A549 (cell line): ENCODE data around the gene RANGRF. TPM values are rescaled to one million over a fixed set of nuclear protein-coding genes. Genes with fewer than 3 reads are reported as not detected.

ENCODE experiments used
- ATAC-seq, 2 experiments: fragments of 200-7000 bp in 1 of 2; fragments of >200 bp in 1 of 2; cut with Nextera tagmentation in 1 of 2; cut with Tn5 transposase in 1 of 2; 3 replicates each; pipeline versions ENCODE4 v1.8.0 to v1.9.1; 2018 to 2020; ENCODE audit warnings: mild to moderate bottlenecking in 1 of 2, moderate library complexity in 1 of 2
- CTCF ChIA-PET: fragments of 300-600 bp; sonication (Branson Sonifier 250); formaldehyde crosslinking; extraction: SDS; loops from one replicate; lab custom pipeline; 2021; ENCODE audit warnings: antibody characterized with exemption, inconsistent platforms; lab: Yijun Ruan, JAX
- POLR2A ChIA-PET: fragments of 350-600 bp; formaldehyde crosslinking; extraction: SDS; loops from one replicate; lab custom pipeline; 2021; ENCODE audit warnings: antibody characterized with exemption, inconsistent platforms; lab: Yijun Ruan, JAX
- DNase-seq, 2 experiments: peaks; one replicate each; pipeline versions ENCODE4 v3.0.0 to v3.0.0-alpha.2; 2011 to 2016; ENCODE audit warnings: low read depth in 1 of 2, low spot score in 1 of 2
- FAIRE-seq: peaks from 2 replicates; lab custom pipeline; 2011; peaks lifted over from hg19 to GRCh38; lab: Jason Lieb, UNC
- H3K27ac ChIP-seq, 2 experiments: fragments of >200 bp; sonication (Bioruptor Twin); formaldehyde crosslinking; 3 replicates each; pipeline ENCODE4 v1.5.1; 2016 to 2017
- H3K4me1 ChIP-seq: fragments of >200 bp; sonication (Bioruptor Twin); formaldehyde crosslinking; 3 replicates; pipeline ENCODE4 v1.6.1; 2016
- H3K4me2 ChIP-seq: fragments of >200 bp; sonication (Bioruptor Twin); formaldehyde crosslinking; 3 replicates; pipeline ENCODE4 v1.6.1; 2016
- H3K4me3 ChIP-seq: fragments of >200 bp; sonication (Bioruptor Twin); formaldehyde crosslinking; 3 replicates; pipeline ENCODE4 v1.5.1; 2016
- H3K9me3 ChIP-seq: fragments of >200 bp; sonication (Bioruptor Twin); formaldehyde crosslinking; 3 replicates; pipeline ENCODE4 v1.6.1; 2016
- CEBPB ChIP-seq, 2 experiments: fragments of >200 bp in 1 of 2; sonication (Bioruptor Twin) in 1 of 2; formaldehyde crosslinking in 1 of 2; IDR thresholded peaks; 2 replicates each; pipeline ENCODE4 v1.6.1; 2012 to 2016
- CHD2 ChIP-seq: fragments of 150-350 bp; IDR thresholded peaks from 2 replicates; pipeline ENCODE4 v1.6.1; 2014; ENCODE audit warnings: low read length; ENCODE audit not compliant: partially characterized antibody
- EHMT2 ChIP-seq: fragments of 200-600 bp; sonication (generic); IDR thresholded peaks from 2 replicates; pipeline ENCODE4 v1.6.1; 2016; ENCODE audit warnings: antibody characterized with exemption, low read depth, mild to moderate bottlenecking, moderate library complexity
- EP300 ChIP-seq, 2 experiments: fragments of >200 bp; sonication (Bioruptor Twin); formaldehyde crosslinking; IDR thresholded peaks; 2 replicates in 1 of 2; 3 replicates in 1 of 2; pipeline ENCODE4 v1.6.1; 2016 to 2017
- ESRRA ChIP-seq: fragments of 150-350 bp; IDR thresholded peaks from 2 replicates; pipeline ENCODE4 v1.6.1; 2014; ENCODE audit warnings: mild to moderate bottlenecking, low read length, borderline replicate concordance
- GATA3 ChIP-seq: IDR thresholded peaks from 2 replicates; pipeline ENCODE4 v1.6.1; 2012; ENCODE audit warnings: borderline replicate concordance
- HDAC2 ChIP-seq: fragments of 200-600 bp; sonication (generic); IDR thresholded peaks from 2 replicates; pipeline ENCODE4 v1.6.1; 2016
- HEYL ChIP-seq: fragments of 250-450 bp; sonication (Bioruptor Pico); IDR thresholded peaks from 2 replicates; pipeline ENCODE4 v1.8.0; 2021; ENCODE audit warnings: mild to moderate bottlenecking, moderate library complexity
- HOXA7 ChIP-seq: fragments of 250-450 bp; sonication (Bioruptor Pico); IDR thresholded peaks from 2 replicates; pipeline ENCODE4 v1.5.0; 2020; ENCODE audit warnings: mild to moderate bottlenecking, moderate library complexity
- HOXB13 ChIP-seq: fragments of 250-450 bp; sonication (Bioruptor Pico); IDR thresholded peaks from 2 replicates; pipeline ENCODE4 v1.5.0; 2020; ENCODE audit warnings: low read depth, mild to moderate bottlenecking, moderate library complexity
- MAFK ChIP-seq: fragments of 450-650 bp; IDR thresholded peaks from 2 replicates; pipeline ENCODE4 v1.6.1; 2014; ENCODE audit not compliant: partially characterized antibody
- MAZ ChIP-seq: fragments of 150-350 bp; IDR thresholded peaks from 2 replicates; pipeline ENCODE4 v1.6.1; 2014; ENCODE audit warnings: antibody characterized with exemption, low read depth, low read length, borderline replicate concordance
- NR3C1 ChIP-seq: fragments of >200 bp; sonication (Bioruptor Twin); formaldehyde crosslinking; IDR thresholded peaks from 3 replicates; pipeline ENCODE4 v1.6.1; 2017
- PBX3 ChIP-seq: IDR thresholded peaks from 2 replicates; pipeline ENCODE4 v1.6.1; 2012
- POLR2A ChIP-seq: IDR thresholded peaks from 2 replicates; pipeline ENCODE4 v1.6.1; 2012; ENCODE audit warnings: mild to moderate bottlenecking, low read length
- POLR2AphosphoS2 ChIP-seq: conservative IDR thresholded peaks from 2 replicates; pipeline ENCODE4 v1.6.1; 2012; ENCODE audit warnings: low read length, improper control_type of control experiment, inconsistent platforms
- RARB ChIP-seq: fragments of 250-450 bp; sonication (Bioruptor Pico); IDR thresholded peaks from 2 replicates; pipeline ENCODE4 v1.8.0; 2021; ENCODE audit warnings: mild to moderate bottlenecking, moderate library complexity
- SREBF2 ChIP-seq: fragments of 450-650 bp; IDR thresholded peaks from 2 replicates; pipeline ENCODE4 v1.6.1; 2014; ENCODE audit warnings: mild to moderate bottlenecking, moderate library complexity
- ZC3H11A ChIP-seq: fragments of 450-650 bp; IDR thresholded peaks from 2 replicates; pipeline ENCODE4 v1.6.1; 2014; ENCODE audit warnings: antibody characterized with exemption, mild to moderate bottlenecking
- ZFP36 ChIP-seq: fragments of 450-650 bp; IDR thresholded peaks from 2 replicates; pipeline ENCODE4 v1.6.1; 2014; ENCODE audit warnings: borderline replicate concordance; ENCODE audit not compliant: partially characterized antibody
- ZSCAN20 ChIP-seq: fragments of 250-450 bp; sonication (Bioruptor Pico); IDR thresholded peaks from 2 replicates; pipeline ENCODE4 v1.8.0; 2022; ENCODE audit warnings: mild to moderate bottlenecking, moderate library complexity
- WGBS: methylation state at CpG from one replicate; pipeline ENCODE4 v1.1.6; 2017; ENCODE audit errors: missing lambda C conversion rate; 5-methylcytosine and 5-hydroxymethylcytosine counted together
- polyA plus RNA-seq, 4 experiments: library from polyadenylated mRNA; depleted of rRNA in 3 of 4; stranded (reverse); fragments of >200 nt; fragmentation: RNase III in 1 of 4; extraction: RNeasy Plus Mini Kit Qiagen cat#74134 plus additional on column Dnase treatment in 1 of 4; gene quantifications; 2 replicates in 3 of 4; 3 replicates in 1 of 4; pipeline ENCODE4 v1.2.3, GENCODE V29; 2011 to 2017
- TF ChIP-seq, protein P1 (sequence below): IDR thresholded peaks from 2 replicates; pipeline ENCODE4 v1.6.1; 2012
- TF ChIP-seq, protein P2 (sequence below): fragments of >200 bp; sonication (Bioruptor Twin); formaldehyde crosslinking; IDR thresholded peaks from 3 replicates; pipeline ENCODE4 v1.5.1; 2016

The RANGRF gene
- polyA plus RNA-seq, 2 of the 4 experiments (the other 2 are of a cell fraction): 47.2 to 56.4 TPM

GRCh38 chr17:8311131-8311790 is 22.8 kb downstream of the RANGRF start:
- FAIRE-seq (no peak), DNase-seq (no peak), ATAC-seq (no peak)
- Histone ChIP-seq H3K9me3 (no peaks in the 10 kb centered on the region), H3K27ac (no peak overlapping the region), H3K4me2 (no peak overlapping the region), H3K4me3 (no peak overlapping the region), H3K4me1 (no peaks in the 10 kb centered on the region)
- TF ChIP-seq NR3C1 (no peak), EHMT2 (no peak), MAZ (no peak), ZFP36 (no peak), SREBF2 (no peak)
- CTCF ChIA-PET: interaction anchor here (0.6 to 1.0 kb wide), 2 partner anchors 10 to 726 kb away, joined by 3 read pairs; no protein-coding TSS in a partner anchor
- POLR2A ChIA-PET: no interaction called here
- 84% methylated on average over 25 of the region's 25 CpGs for WGBS

GRCh38 chr17:8312251-8312650 is 23.8 kb downstream of the RANGRF start:
- no peak overlapping the region for H3K4me2 ChIP-seq
- H3K4me3 ChIP-seq: no peak overlapping the region
- TF ChIP-seq CHD2 (no peak), EP300 (IDR thresholded peaks at IDR 0.05) (no peak), POLR2A (no peak), HDAC2 (no peak), GATA3 (no peak)
- TF ChIP-seq, protein P1, sequence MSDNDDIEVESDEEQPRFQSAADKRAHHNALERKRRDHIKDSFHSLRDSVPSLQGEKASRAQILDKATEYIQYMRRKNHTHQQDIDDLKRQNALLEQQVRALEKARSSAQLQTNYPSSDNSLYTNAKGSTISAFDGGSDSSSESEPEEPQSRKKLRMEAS: no peak
- no peak for FAIRE-seq
- DNase-seq: no peak
- 52% methylated on average over 13 of the region's 13 CpGs for WGBS
- POLR2A ChIA-PET: no interaction called here
- CTCF ChIA-PET: interaction anchor here (1.0 to 7.0 kb wide), 2 partner anchors 12 to 49 kb away, joined by 3 to 39 read pairs; no protein-coding TSS in a partner anchor
- ATAC-seq: no peak
- no peaks in the 10 kb centered on the region for H3K9me3 ChIP-seq
- H3K27ac ChIP-seq: no peak overlapping the region
- no peaks in the 10 kb centered on the region for H3K4me1 ChIP-seq

DNA sequence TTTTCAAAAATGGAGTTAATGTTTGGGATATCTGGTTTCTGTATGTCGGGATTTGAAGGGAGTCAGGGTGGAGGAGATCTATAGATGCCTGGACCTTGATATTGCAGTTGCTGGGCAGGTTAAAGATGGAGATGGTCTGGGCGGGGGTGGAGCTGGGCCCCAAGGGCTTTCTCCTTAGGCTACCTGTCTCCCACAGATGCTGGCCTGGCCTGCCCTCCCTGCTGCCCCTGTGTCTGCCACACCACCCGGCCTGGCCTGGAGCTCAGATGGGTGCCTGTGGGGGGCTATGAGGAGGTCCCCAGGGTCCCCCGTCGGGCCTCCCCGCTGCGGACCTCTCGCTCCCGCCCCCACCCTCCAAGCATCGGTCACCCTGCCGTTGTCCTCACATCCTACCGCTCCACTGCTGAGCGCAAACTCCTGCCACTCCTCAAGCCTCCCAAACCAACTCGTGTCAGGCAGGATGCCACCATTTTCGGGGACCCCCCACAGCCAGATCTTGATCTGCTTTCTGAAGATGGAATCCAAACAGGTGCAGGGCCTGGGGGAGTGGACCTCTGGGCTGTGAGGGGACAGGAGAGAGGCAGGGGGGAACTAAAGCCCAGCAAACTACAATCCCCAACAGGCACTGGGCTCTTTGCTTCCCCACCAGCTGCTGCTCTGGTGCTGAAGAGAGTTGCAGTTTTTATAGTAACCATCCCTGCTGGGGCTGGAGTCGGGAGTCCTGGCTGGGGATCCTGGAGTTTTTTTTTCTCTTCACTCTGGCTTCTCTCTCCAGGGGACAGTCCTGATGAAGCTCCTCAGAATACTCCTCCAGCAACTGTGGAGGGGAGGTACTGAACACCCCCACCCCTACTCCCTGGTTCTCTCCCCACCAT is 24.5 kb downstream of the RANGRF start:
- Histone ChIP-seq H3K4me3 (no peak overlapping the region), H3K4me2 (no peak overlapping the region), H3K27ac (no peak overlapping the region), H3K4me1 (no peaks in the 10 kb centered on the region), H3K9me3 (no peaks in the 10 kb centered on the region)
- FAIRE-seq (no peak), ATAC-seq (peak; percentile 20 to 38; a peak in 4 of 6 replicates), DNase-seq (no peak)
- CTCF ChIA-PET: interaction anchor here (0.7 to 7.0 kb wide), 4 partner anchors 13 to 450 kb away, joined by 3 to 39 read pairs (median 4); partner anchors contain the start of gene SLC25A35
- POLR2A ChIA-PET: no interaction called here
- 34% methylated on average over 7 of the region's 16 CpGs for WGBS
- TF ChIP-seq PBX3: no peak
- TF ChIP-seq CEBPB (IDR thresholded peaks at IDR 0.05): no peak

- POLR2A ChIA-PET: no interaction called here
- Histone ChIP-seq H3K4me1 (no peaks in the 10 kb centered on the region), H3K4me3 (no peak overlapping the region), H3K27ac (no peak overlapping the region), H3K9me3 (no peaks in the 10 kb centered on the region), H3K4me2 (no peak overlapping the region)
- no peak for DNase-seq
- ATAC-seq: peak in 1 of 2 experiments; percentile 10; a peak in 2 of 6 replicates
- WGBS: 48% methylated on average over 29 of the region's 29 CpGs
- no peak for FAIRE-seq
- CTCF ChIA-PET: interaction anchor here (0.5 to 7.0 kb wide), 5 partner anchors 15 to 375 kb away, joined by 3 to 39 read pairs (median 4); no protein-coding TSS in a partner anchor
- TF ChIP-seq ESRRA (no peak), NR3C1 (no peak), HEYL (CRISPR knock-in tag) (no peak), RARB (CRISPR knock-in tag) (no peak), MAFK (no peak), HOXB13 (CRISPR knock-in tag) (no peak), HOXA7 (no peak), ZSCAN20 (CRISPR knock-in tag) (no peak), POLR2AphosphoS2 (no peak), ZC3H11A (no peak)
- TF ChIP-seq, protein P2, sequence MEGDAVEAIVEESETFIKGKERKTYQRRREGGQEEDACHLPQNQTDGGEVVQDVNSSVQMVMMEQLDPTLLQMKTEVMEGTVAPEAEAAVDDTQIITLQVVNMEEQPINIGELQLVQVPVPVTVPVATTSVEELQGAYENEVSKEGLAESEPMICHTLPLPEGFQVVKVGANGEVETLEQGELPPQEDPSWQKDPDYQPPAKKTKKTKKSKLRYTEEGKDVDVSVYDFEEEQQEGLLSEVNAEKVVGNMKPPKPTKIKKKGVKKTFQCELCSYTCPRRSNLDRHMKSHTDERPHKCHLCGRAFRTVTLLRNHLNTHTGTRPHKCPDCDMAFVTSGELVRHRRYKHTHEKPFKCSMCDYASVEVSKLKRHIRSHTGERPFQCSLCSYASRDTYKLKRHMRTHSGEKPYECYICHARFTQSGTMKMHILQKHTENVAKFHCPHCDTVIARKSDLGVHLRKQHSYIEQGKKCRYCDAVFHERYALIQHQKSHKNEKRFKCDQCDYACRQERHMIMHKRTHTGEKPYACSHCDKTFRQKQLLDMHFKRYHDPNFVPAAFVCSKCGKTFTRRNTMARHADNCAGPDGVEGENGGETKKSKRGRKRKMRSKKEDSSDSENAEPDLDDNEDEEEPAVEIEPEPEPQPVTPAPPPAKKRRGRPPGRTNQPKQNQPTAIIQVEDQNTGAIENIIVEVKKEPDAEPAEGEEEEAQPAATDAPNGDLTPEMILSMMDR: no peak
Measured at GRCh38 chr17:8314797-8315763, 26.6 kb downstream of the RANGRF start.
